HAP-1 (cell line): Measurements from ENCODE around the gene PRR20E.
"Not testable (repeated sequence)": the region's sequence is repeated elsewhere in the genome, so short reads cannot be mapped to it uniquely, and the experiment has no call there.

ENCODE experiments used
- DNase-seq, 2 experiments: peaks; one replicate each; pipeline ENCODE4 v3.0.0-alpha.2; 2016 to 2020; ENCODE audit warnings: low spot score in 2 of 2
- H3K27me3 ChIP-seq: fragments of 250-450 bp; sonication (Bioruptor Pico); 2 replicates; pipeline ENCODE4 v1.5.1; 2020; ENCODE audit warnings: low read depth, mild to moderate bottlenecking, moderate library complexity
- H3K36me3 ChIP-seq: fragments of 250-450 bp; sonication (Bioruptor Pico); replicated peaks from 2 replicates; pipeline ENCODE4 v1.5.1; 2020; ENCODE audit warnings: mild to moderate bottlenecking
- H3K4me1 ChIP-seq: fragments of 250-450 bp; sonication (Bioruptor Pico); 2 replicates; pipeline ENCODE4 v1.5.1; 2020; ENCODE audit warnings: mild to moderate bottlenecking
- H3K4me3 ChIP-seq: fragments of 250-450 bp; sonication (Bioruptor Pico); 2 replicates; pipeline ENCODE4 v1.5.1; 2020; ENCODE audit warnings: mild to moderate bottlenecking, moderate library complexity
- H3K9me3 ChIP-seq: fragments of 250-450 bp; sonication (Bioruptor Pico); 2 replicates; pipeline ENCODE4 v1.5.1; 2020; ENCODE audit warnings: mild to moderate bottlenecking, moderate library complexity
- in situ Hi-C: fragments of 300-500 bp; cut with MboI; formaldehyde crosslinking; loops from 3 replicates; pipeline ENCODE4 v1.14.3; 2020; ENCODE audit warnings: low sequenced_read_pairs, inconsistent platforms, mixed read lengths

Gene PRR20E

DNA sequence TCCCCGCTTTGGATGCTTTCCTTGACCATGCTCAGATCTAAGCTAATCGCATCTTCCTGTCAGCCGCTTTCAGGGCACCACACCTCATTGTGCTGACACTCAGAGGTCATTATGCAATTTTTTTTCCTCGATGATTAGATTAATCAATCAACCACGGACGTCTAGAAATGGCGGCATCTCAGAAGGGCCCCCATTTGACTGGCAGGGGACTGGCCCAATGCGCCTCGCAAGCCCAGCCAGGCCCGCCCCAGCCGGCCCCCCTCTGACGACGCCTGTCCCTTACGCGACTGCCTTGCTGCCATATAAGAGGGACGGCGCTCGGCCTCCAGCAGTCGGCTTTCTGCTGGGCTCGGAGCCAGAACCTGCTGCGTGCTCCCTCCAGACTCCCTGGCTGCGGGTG lies at the start of gene PRR20E:
PRR20E (plus strand) TSS at position 301 of the 400 bp plus-strand sequence. CDS start 387 bp downstream, outside the sequence.
- H3K36me3 ChIP-seq, in situ Hi-C loops, H3K9me3 ChIP-seq, H3K4me1 ChIP-seq, DNase-seq, H3K27me3 ChIP-seq, H3K4me3 ChIP-seq: not testable (repeated sequence)

DNA sequence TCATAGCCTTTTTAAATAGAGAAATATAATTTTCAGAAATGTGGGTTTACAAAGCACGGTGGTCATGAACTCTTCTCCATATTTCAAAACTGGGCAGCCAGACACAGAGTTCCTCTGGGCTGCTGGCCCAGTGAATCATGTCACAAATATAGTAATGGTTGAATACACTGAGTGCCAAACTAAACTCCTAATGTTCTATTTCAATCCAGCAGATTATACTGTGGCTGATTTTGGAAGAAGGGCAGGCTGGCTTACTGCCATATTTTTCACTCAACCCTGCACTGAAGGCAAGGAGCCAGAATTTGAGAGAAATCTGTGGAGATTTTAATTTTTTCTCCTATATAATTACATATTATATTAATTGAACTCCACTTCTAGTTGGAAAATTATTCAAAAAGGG lies 43.3 kb upstream of the PRR20E start:
- Histone ChIP-seq H3K9me3 (no peaks in the 10 kb centered on the region), H3K27me3 (no peaks in the 10 kb centered on the region), H3K36me3 (no peaks in the 10 kb centered on the region), H3K4me3 (no peak overlapping the region), H3K4me1 (no peaks in the 10 kb centered on the region)
- in situ Hi-C loops, result no loop called here
- no peak for DNase-seq

DNA sequence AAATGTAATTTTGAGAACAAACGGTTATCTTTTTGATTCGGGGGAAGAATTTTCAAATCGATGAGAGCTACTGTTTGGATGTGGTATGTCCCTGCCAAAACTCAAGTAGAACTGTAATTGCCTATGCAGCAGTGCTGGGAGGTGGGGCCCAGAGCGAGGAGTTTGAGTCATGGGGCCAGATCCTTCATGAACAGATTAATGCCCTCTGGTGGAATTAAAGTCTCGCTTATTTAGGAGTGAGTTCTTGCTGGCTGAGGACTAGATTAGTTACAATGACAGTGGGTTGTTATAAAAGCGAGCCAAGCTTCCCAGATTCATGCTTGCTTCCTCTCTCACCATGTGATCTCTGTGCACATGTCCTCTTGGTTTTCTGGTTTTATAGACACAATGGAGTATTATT lies 38.1 kb upstream of the PRR20E start:
- H3K27me3 ChIP-seq, result no peaks in the 10 kb centered on the region
- H3K36me3 ChIP-seq, result no peaks in the 10 kb centered on the region
- H3K9me3 ChIP-seq, result no peaks in the 10 kb centered on the region
- in situ Hi-C loops, result no loop called here
- H3K4me1 ChIP-seq, result no peaks in the 10 kb centered on the region
- DNase-seq, result peak; percentile 12
- H3K4me3 ChIP-seq, result no peak overlapping the region

DNA sequence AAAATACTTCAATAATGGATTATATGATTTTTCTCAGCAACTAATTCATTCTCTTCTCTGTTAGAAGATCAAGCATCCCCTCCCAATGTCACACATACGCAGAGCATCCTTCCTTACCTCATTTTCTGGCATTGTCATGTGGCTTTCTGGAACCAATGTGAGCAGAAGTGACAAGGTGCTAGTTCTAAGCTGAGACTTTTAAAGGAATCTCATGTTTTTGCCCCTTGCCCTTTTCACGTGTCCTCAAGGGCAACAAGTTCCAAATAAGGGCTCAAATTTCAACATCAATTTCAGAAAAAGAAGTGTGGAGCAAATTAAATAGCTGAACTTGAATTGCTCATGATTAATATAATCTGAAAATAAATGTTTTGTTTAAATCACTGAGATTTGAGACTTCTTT lies 30.9 kb upstream of the PRR20E start:
- Histone ChIP-seq H3K27me3 (no peaks in the 10 kb centered on the region), H3K36me3 (no peaks in the 10 kb centered on the region), H3K9me3 (no peaks in the 10 kb centered on the region), H3K4me3 (no peak overlapping the region), H3K4me1 (no peaks in the 10 kb centered on the region)
- in situ Hi-C loops, result no loop called here
- no peak for DNase-seq

DNA sequence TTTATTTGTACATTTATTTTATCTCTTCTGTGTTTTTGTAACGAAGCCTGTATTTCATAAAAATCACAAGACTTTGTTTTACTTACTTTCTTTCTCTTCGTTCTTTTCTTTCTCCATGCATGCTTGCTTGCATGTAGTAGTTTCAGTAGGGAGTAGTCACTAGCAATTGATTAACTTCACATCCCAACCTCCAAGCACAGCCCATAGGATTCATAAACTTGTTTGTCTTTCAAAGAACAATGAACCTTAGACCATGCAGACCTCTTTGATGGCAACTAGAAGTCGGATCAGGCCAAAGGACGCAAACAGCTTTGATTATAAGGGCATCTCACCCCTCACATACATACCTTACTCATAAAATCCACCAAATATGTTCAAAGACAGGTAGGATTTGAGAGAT lies 29.4 kb upstream of the PRR20E start:
- H3K4me3 ChIP-seq, result no peak overlapping the region
- no peaks in the 10 kb centered on the region for H3K9me3 ChIP-seq
- DNase-seq, result no peak
- H3K36me3 ChIP-seq, result no peaks in the 10 kb centered on the region
- no peaks in the 10 kb centered on the region for H3K27me3 ChIP-seq
- H3K4me1 ChIP-seq, result no peaks in the 10 kb centered on the region
- in situ Hi-C loops, result no loop called here

DNA sequence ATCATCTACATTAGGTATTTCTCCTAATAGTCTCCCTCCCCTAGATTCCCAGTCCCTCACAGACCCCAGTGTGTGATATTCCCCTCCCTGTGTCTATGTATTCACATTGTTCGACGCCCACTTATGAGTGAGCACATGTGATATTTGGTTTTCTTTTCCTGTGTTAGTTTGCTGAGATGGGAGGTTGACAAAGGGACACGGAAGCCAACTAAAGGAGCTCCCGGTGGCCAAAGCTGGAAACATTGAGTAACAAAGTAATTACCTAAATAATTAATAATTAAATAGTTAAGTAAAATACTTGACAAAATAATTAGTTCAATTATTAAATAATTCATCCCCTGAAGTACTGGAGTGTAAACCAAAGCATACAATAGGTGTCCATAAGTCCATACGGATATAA lies 28.0 kb upstream of the PRR20E start:
- no peaks in the 10 kb centered on the region for H3K27me3 ChIP-seq
- no peak overlapping the region for H3K4me3 ChIP-seq
- H3K36me3 ChIP-seq, result no peaks in the 10 kb centered on the region
- in situ Hi-C loops, result no loop called here
- no peak for DNase-seq
- H3K9me3 ChIP-seq, result no peaks in the 10 kb centered on the region
- H3K4me1 ChIP-seq, result no peaks in the 10 kb centered on the region

DNA sequence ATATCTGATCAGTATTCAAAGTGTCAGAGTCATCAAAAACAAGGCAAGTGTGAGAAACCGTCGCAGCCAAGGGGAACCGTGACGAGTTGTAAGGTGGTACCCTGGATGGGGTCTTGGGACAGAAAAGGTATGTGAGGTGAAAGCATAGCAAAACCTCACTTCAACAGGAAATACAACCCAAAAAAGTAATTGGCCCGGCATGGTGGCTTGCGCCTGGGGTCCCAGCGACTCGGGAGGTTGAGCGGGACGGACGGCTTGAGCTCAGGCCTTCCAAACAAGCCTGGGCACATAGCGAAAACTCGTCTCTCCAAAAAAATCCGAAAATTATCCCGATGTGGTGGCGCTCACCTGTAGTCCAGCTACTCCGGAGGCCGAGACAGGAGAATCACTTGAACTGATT lies 27.2 kb upstream of the PRR20E start:
- H3K9me3 ChIP-seq, H3K36me3 ChIP-seq, DNase-seq, in situ Hi-C loops, H3K27me3 ChIP-seq, H3K4me3 ChIP-seq, H3K4me1 ChIP-seq: not testable (repeated sequence)

DNA sequence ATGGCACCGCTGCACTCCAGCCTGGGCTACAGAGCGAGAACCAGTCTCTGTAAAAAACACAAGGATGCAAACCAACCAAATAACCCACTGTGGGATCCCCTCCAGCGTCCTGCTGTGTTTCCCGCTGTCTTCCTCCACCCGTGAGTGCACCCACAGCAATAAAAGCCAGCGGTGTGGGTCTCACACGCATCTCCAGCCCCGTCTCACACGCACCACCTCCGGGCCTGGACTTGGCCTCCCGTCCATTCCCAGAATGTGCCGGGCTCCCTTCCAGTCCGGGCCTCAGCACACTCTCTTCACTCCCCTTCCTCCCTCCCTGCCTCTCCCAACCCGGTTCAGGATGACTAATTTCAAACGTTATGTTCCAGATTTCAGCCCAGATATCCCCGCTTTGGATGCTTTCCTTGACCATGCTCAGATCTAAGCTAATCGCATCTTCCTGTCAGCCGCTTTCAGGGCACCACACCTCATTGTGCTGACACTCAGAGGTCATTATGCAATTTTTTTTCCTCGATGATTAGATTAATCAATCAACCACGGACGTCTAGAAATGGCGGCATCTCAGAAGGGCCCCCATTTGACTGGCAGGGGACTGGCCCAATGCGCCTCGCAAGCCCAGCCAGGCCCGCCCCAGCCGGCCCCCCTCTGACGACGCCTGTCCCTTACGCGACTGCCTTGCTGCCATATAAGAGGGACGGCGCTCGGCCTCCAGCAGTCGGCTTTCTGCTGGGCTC lies 26.6 kb upstream of the PRR20E start, which contains the start of gene PRR20A:
PRR20A (plus strand) TSS at position 684 of the 734 bp plus-strand sequence. CDS start 387 bp downstream, outside the sequence.
- DNase-seq, H3K9me3 ChIP-seq, H3K36me3 ChIP-seq, H3K4me1 ChIP-seq, H3K27me3 ChIP-seq, H3K4me3 ChIP-seq, in situ Hi-C loops: not testable (repeated sequence)

DNA sequence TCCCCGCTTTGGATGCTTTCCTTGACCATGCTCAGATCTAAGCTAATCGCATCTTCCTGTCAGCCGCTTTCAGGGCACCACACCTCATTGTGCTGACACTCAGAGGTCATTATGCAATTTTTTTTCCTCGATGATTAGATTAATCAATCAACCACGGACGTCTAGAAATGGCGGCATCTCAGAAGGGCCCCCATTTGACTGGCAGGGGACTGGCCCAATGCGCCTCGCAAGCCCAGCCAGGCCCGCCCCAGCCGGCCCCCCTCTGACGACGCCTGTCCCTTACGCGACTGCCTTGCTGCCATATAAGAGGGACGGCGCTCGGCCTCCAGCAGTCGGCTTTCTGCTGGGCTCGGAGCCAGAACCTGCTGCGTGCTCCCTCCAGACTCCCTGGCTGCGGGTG lies 19.8 kb upstream of the PRR20E start, which contains the start of gene PRR20B:
PRR20B (plus strand) TSS at position 301 of the 400 bp plus-strand sequence. CDS start 387 bp downstream, outside the sequence.
- DNase-seq, H3K9me3 ChIP-seq, in situ Hi-C loops: not testable (repeated sequence)

DNA sequence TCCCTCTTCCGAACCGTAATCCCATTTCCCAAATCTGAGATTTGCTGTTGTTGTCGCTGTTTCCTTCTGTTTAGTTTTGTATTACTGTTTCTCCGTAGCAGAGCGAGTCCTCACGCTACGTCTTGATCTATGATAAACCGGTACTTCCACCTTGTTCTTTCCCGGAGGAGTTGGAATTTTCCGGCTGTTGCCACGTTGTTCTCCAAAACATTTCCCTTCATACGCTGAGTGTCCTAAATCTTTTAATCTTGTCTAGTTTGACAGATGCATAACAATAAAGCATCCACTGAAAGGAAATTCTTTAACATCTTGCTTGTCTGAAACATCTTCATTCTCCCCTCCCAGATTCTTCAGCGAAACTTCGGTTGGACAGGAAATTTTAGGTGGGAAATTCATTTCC lies 18.9 kb upstream of the PRR20E start:
- H3K9me3 ChIP-seq, H3K4me3 ChIP-seq, in situ Hi-C loops, H3K36me3 ChIP-seq, H3K4me1 ChIP-seq, H3K27me3 ChIP-seq, DNase-seq: not testable (repeated sequence)

More for the DNA sequence above, 19.8 kb upstream of the PRR20E start, which contains the start of gene PRR20B:
- not testable (repeated sequence) for H3K36me3 ChIP-seq, H3K4me3 ChIP-seq, H3K4me1 ChIP-seq, H3K27me3 ChIP-seq

DNA sequence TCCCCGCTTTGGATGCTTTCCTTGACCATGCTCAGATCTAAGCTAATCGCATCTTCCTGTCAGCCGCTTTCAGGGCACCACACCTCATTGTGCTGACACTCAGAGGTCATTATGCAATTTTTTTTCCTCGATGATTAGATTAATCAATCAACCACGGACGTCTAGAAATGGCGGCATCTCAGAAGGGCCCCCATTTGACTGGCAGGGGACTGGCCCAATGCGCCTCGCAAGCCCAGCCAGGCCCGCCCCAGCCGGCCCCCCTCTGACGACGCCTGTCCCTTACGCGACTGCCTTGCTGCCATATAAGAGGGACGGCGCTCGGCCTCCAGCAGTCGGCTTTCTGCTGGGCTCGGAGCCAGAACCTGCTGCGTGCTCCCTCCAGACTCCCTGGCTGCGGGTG lies 13.2 kb upstream of the PRR20E start, which contains the start of gene PRR20C:
PRR20C (plus strand) TSS at position 301 of the 400 bp plus-strand sequence. CDS start 387 bp downstream, outside the sequence.
- in situ Hi-C loops, H3K9me3 ChIP-seq, H3K36me3 ChIP-seq, DNase-seq, H3K27me3 ChIP-seq, H3K4me3 ChIP-seq, H3K4me1 ChIP-seq: not testable (repeated sequence)

DNA sequence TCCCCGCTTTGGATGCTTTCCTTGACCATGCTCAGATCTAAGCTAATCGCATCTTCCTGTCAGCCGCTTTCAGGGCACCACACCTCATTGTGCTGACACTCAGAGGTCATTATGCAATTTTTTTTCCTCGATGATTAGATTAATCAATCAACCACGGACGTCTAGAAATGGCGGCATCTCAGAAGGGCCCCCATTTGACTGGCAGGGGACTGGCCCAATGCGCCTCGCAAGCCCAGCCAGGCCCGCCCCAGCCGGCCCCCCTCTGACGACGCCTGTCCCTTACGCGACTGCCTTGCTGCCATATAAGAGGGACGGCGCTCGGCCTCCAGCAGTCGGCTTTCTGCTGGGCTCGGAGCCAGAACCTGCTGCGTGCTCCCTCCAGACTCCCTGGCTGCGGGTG lies 6.7 kb upstream of the PRR20E start, which contains the start of gene PRR20D:
PRR20D (plus strand) TSS at position 301 of the 400 bp plus-strand sequence. CDS start 387 bp downstream, outside the sequence.
- H3K4me1 ChIP-seq, H3K9me3 ChIP-seq, in situ Hi-C loops, H3K4me3 ChIP-seq, DNase-seq, H3K27me3 ChIP-seq, H3K36me3 ChIP-seq: not testable (repeated sequence)

DNA sequence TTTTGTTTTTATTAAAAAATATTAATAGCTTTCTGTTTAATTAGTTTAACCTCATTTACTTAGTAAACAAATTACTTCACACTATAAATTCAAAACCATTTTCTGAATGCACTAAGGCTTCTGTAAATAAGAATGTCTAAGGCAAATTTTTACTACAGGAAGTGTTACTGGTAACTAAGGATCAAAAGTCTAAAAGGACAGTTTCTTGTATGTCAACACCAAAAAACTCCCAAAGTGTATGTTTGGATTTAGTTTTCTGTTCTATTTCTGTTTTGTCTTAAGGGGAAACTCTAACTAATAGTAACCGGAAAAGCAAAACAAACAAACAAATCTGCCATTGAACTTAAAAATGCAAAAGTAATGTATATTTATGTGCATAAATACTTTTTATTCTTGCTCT lies 24.7 kb downstream of the PRR20E start:
- Histone ChIP-seq H3K4me1 (no peaks in the 10 kb centered on the region), H3K27me3 (no peaks in the 10 kb centered on the region), H3K9me3 (no peaks in the 10 kb centered on the region), H3K4me3 (no peak overlapping the region), H3K36me3 (no peaks in the 10 kb centered on the region)
- in situ Hi-C loops, result no loop called here
- DNase-seq, result no peak

DNA sequence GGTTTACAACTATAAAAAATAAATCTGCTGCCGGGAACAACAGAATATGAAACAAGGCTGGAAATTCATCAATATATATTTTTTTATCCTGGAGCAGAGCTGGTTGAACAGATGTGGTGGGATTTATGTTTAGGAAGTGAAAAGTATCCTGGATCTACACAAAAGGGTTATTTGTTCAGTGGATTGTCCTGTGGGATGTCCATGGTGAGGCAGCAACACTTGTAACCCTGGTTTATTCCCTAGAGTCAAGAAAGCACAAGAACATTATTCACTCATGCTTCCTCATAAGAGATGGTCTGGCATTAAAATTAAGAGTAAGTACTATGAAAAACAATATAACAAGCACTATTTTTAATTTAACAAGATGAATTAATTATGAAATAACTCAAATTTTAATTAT lies 46.0 kb downstream of the PRR20E start:
- in situ Hi-C loops, result no loop called here
- Histone ChIP-seq H3K4me3 (no peak overlapping the region), H3K27me3 (no peaks in the 10 kb centered on the region), H3K36me3 (no peaks in the 10 kb centered on the region), H3K9me3 (no peaks in the 10 kb centered on the region), H3K4me1 (no peaks in the 10 kb centered on the region)
- no peak for DNase-seq
